Measurements from ENCODE around the gene COL5A2.

DNA sequence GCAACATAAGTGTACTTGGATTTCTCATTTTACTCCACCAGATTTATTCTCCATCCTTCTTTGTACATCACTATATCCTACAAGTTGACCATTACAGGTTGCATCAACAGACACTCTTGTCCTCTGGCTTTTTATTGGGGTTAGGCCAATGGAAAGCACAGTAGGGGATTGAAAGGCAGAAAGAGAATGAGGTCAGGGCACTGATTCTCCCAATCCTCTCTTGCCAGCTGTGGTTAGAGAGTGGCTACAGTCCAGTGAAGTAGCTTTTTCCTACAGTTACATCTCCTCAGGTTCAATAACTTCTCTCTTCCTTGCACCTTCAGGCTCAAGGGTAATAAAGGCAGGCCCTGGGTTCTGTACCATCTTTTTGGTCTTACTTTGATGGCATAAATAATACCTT, 20.2 kb upstream of the COL5A2 start:
- no peak for TF ChIP-seq EZH2phosphoT487 (IDR thresholded peaks at IDR 0.05; ENCODE audit: borderline replicate concordance)
- TF ChIP-seq, protein P1, sequence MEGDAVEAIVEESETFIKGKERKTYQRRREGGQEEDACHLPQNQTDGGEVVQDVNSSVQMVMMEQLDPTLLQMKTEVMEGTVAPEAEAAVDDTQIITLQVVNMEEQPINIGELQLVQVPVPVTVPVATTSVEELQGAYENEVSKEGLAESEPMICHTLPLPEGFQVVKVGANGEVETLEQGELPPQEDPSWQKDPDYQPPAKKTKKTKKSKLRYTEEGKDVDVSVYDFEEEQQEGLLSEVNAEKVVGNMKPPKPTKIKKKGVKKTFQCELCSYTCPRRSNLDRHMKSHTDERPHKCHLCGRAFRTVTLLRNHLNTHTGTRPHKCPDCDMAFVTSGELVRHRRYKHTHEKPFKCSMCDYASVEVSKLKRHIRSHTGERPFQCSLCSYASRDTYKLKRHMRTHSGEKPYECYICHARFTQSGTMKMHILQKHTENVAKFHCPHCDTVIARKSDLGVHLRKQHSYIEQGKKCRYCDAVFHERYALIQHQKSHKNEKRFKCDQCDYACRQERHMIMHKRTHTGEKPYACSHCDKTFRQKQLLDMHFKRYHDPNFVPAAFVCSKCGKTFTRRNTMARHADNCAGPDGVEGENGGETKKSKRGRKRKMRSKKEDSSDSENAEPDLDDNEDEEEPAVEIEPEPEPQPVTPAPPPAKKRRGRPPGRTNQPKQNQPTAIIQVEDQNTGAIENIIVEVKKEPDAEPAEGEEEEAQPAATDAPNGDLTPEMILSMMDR (conservative IDR thresholded peaks at IDR 0.05; ENCODE audit: low read length): no peak
